NCI-H2081 (cell line): Measurements from ENCODE around the gene LRRC8C.
"Not testable (repeated sequence)": the region's sequence is repeated elsewhere in the genome, so short reads cannot be mapped to it uniquely, and the experiment has no call there.

Experiments
- DNase-seq, 2 experiments: peaks; one replicate each; lab custom pipeline; 2025; lab: John Stamatoyannopoulos, UW

Gene LRRC8C

DNA sequence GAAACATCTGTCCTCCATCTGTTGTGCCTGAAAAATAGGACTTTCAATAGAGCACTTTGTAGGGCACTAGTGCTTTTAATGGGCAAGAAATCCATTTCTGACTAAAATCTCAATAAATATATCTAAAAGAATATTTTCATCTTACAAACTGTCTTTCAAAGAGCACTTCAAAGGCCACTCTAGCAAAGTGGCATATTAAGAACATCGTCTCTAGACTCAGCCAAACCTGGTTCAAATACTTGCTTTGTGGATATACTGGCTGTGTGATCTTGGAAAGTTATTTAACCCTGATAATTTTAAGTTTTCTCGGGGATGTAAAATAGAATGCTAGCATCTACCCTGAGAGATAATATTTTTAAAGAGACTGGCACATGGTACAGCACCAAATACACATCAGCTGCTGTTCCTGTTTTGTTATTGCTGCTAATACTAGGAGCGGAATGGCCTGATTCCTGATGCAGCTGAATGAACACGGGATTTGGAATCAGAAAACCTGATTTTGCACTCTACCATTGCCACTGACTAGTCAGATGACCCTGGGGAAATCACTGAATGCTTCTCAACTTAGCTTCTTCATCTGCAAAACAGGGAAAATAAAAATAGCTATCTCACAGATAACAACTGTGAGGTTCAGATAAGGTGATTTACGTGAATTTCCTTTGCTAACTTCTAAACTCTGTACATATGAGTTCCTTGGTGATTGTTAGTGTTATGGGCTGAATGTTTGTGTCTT lies 25.2 kb upstream of the LRRC8C start:
- no peak for DNase-seq

DNA sequence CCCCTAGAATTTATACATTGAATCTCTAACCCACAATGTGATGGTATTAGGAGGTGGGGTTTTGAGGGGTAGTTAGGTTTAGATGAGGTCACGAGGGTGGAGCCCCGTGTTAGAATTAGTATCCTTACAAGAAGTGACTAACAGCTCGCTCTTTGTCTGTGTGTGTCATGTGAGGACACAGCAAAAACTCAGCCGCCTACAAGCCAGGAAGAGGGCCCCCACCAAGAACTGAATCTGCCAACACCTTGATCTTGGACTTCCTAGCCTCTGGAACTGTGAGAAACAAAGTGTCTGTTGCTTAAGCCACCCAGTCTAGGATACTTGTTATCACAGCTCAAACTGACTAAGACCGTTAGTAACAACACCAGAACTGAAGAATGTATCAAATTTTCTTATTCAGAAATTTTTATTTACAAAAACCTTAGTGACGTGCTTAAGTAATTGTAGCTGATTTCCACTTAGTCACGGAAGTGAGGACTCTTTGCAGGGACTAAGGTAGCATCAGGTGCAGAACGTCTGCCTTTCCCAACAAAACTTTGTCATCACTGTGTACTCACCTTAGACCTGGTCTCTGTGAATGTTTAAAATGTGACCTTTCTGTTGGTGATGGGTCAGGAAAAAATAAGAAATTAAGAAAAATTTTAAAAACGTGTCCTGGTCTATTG lies 24.5 kb upstream of the LRRC8C start:
- no peak for DNase-seq

DNA sequence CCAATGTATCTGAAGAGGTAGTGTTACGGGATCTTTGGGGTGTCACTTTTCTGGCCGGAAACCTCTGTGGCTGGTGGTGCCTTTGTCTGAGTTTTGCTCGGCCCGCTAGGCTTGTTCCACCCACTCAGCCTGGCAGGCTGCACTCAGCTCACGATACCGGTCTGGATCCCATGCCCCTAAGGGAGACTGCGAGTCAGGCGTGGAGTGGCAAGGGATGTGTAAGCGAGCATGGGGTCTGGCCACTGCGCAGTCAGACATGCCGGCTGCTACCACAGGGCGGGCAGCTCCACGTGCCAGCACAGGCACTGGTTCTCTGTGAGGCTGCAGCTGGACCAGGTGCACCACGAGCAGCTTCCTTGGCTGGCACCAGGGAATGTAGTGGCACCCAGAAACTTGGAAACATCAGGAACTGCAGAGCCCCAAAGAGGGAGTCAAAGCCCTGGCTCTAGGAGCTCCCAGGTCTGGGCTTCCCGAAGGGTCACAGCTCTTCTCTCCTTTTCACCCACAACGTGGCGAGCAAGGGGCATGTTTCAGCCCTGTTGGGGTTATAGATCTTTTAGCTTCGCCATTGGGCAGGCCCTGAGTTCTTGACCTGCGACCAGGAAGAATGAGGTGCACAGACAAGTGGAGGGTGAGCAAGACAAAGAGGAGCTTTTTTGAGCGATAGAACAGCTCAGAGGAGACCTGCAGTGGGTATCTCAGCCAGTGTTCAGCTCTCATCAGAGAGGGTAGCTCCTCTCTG lies 23.8 kb upstream of the LRRC8C start:
- DNase-seq, result no peak

DNA sequence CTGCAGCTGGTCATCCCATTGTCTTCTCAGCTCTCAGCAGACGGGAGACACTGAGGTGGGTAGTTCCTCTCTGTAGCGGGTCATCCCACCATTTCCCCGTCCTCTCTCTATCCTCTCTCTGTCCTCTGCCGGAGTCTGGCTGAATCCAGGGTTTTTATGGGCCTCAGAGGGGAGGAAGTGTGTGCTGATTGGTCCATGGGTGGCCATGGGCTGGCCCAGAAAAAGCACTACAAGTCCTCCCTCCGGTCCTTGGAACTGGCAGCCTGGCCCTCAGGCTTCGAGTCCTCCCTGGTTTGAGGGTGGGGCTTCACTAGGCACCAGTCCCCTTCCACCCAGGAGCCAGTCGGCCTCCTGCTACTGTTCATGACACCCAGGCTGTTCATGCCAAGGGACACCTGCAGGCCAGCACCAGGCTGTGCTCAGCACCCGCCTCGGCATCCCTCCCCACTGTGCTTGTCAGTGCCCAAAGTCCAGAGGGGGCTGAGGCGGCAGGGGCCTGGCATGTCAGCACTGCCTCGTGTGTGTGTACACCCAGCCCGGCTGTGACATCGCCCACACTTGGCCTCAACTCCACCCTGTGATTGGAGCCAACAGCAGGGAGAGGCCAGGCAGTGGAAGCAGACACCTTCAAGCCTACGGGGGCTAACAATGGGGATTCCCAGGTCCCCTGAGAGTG lies 23.0 kb upstream of the LRRC8C start:
- DNase-seq, result no peak

DNA sequence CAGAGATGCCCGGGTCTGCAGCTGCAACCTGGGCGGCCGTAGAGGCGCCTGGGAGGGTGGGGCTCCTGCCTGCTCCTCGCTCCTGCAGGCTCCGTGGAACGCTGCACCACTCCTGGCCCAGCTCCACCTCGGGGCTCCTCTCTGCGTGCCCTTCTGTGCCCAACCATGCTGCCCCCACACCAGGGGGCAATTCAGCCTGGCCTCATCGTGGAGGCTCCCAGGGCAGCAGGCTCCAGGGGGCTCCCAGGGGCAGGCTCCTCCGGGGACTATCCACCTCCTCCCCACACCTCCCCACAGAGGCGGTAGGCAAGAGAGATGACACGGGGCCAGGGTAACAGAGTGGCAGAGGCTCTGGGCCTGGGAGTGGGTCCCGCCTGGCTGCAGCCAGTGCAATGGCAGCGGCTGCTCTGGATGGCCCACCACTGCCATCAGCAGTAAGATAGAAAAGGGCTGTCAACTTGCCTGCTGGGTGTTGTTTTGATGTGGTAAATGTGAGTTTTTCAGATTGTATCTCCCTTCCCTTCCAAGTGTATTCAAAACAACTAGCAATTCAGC lies 22.4 kb upstream of the LRRC8C start:
- DNase-seq, result no peak

DNA sequence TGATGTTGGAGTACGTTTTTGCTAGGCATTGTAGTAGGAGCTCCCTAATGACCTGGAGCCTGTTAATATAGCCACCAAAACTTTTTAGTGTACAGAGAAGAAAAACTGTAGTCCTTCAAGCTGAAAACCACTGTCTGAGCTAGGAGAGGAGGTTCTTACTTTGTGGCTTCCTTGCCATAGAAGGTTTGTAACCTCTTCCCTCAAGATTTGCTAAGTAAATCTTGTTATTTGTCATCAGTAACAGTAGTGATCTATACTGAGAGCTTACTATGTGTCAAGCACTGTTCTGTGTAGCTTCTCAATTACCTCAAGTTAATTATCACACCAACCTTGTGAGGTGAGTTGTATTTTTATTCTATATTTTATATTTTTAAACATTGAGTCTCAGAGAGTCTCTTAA lies 21.2 kb upstream of the LRRC8C start:
- DNase-seq, result no peak

DNA sequence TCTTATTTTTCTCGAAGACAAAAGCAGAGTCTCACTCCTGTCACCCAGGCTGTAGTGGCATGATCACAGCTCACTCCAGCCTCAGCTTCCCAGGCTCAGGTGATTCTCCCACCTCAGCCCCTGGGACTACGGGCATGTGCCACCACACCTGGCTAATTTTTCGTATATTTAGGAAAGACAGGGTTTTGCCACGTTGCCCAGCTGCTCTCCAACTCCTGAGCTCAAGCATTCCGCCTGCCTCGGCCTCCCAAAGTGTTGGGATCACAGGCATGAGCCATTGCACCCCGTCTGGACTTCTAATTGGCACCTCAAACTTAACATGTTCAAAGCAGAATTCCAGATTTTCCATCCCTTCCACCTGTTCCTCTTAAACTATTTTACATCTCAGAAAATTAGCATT lies 19.0 kb upstream of the LRRC8C start:
- DNase-seq, result no peak

DNA sequence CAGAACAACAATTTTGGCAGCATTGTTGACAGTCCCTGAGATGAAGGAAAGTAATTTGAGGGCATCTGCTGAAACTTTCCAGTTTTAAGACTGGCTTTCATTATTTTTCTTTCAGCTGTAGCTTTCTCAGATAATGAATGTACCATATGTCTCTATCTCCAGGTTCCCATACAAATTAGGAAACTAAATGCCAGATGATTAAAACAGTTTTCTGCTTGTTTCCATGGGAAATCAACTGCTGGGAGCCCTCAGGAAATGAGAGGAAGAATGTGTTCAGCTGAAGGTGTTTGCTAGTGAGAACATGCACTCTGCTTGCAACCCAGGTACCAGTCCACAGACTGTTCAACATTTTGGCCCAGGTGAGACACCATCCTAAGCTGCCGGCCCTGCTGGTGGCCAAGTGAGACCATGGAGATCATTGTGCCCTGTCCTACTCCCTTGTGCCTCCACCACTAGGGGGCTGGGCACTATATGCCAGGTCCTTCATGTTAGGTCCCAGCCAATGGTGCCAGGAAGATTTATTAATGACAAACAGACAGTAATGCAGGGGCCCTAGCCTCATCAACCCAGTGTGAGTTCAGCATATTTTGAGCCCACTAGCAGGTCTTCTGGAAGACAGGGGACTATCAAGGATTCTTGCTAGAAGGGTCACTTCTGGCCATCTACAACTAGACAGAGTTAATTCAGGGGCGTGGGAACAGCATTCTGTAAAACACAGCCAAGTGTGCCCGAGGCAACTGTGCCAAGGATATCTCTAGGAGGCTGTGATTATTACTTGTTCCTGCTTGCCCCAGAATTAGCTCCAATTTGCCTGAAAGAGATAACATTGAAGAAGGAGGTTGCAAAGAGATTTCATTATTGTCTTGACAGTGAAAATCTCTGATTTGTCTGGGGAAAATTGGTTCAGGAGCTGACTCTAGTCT lies 17.0 kb upstream of the LRRC8C start:
- DNase-seq, result no peak

DNA sequence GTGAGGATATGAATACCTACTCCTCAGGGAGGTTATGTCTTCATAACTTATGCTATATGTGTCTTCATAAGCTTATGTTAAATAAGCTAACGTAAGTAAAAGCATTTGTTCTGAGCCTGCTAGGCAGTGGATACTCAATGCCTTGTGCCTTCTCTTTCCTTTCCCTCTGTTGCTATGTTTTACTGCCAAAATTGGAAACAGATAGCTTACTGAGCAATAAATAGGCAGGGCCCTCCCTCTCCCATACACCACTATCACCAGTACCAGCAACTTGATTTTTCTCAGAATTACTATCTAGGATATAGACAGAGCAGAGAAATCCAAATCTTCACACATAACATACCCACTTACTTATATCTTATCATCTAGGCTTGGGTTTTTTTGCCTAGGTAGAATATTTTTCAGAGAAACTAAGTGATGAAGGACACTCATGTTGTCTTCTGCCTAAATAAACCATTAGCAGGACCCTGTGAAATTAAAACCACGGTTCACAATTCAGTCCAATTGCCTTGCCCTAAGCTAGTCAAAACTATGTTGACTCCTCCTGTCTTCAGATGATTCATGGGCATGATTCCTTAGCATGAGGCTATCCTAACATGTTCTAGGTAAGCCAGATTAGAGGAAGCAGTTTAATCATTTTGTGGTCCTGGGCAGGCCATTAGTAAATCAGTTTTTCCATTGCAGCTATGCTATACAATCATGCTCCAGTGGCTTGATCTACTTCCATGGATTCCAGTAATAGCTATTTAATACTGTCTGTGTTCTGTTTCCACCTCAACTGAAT lies 15.9 kb upstream of the LRRC8C start:
- no peak for DNase-seq

DNA sequence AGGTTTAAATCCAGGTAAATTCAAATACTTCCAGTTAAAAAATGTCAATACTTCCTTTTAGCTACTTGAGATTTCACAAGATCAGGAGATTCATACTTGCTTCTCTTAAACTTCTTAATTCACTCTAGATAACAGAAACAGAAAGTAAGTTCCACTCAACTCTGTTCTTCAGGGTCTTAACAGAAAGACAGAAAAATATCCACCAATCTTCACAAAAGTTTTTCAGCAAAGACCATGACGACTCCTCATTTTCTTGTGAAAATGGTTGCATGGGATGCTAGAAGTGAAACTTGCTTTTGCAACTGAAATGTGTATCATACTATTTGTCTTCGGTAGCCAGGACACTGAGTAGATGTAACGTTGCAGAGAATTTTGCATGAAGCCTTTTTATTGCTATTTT lies 12.3 kb upstream of the LRRC8C start:
- no peak for DNase-seq

DNA sequence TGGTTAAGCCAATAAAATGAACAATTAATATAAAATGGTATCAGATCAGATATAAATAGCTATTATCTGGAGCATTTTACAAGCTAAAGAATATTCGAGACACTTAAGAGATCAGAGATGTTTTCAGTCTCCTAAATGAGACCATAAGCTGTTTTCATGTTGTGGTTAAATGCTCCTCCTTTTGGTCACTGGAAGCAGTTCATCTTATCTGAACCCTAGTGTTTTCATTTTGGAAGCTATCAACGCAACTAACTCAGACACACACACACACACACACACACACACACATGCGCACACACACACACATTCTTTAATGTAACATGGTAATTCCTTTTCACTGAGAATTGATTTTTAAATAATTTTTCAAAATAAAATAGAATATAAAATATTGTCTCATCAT lies 10.0 kb upstream of the LRRC8C start:
- DNase-seq, result no peak

DNA sequence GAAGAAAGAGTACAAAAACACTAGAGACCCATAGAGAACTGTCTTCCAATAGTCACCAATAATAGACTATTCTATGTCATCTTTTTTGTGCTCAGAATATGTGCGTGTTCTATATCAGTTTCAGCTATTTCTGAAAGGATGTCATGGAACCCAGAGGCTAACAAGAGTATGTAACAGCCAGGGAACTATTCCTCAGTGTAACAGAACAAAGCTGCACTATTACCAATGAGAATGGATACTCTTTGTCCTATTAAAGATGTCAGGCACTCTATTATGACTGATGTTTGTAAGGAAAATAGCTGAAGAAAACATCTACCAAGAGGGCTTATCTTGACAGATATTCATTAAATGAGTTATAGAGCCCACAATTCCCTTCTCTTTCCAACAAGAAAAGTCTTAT lies 8.6 kb upstream of the LRRC8C start:
- DNase-seq, result no peak

DNA sequence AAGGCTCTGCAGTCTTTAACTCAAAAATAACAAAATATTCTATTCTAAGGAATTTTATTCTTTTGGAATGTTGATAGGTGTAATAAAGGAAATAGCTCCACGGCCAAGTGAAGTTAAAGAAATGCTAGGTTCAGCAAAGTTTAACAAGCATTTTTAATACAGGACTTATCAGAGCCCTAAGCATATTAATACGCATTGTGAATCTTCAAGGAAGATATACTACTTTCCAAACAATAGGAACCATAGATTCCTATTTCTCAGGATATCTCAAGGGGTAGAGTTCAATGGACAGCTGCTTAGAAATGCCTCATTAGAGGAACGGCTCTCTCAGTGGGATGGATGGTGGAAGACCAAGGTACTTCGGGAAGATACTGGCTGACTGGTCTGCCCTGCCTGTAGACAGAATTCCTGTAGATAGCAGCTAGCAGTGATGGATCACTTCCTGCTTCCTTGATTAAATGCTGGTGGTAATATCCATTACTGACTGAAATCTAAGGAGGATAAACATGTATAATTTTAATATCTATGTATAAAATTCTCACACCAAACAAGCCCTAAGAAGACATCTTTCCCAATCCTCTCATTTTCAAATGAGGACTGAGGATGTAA lies 8.1 kb upstream of the LRRC8C start:
- no peak for DNase-seq

DNA sequence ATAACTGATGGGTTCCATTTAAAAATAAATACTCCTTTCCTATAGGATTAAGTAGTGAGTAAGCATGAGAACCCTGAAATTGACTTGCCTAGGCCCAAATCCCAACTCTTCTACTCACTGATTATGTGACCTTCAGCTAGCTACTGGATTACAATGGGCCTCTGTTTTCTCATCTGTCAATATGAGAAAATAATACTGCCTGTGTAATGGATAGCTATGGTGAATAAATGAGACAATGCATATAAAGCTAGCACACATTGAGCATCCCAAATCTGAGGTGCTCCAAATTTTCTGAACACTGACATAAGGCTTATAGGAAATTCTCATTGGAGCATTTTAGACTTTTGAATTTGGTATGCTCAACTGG lies 5.3 kb upstream of the LRRC8C start:
- DNase-seq, result no peak

DNA sequence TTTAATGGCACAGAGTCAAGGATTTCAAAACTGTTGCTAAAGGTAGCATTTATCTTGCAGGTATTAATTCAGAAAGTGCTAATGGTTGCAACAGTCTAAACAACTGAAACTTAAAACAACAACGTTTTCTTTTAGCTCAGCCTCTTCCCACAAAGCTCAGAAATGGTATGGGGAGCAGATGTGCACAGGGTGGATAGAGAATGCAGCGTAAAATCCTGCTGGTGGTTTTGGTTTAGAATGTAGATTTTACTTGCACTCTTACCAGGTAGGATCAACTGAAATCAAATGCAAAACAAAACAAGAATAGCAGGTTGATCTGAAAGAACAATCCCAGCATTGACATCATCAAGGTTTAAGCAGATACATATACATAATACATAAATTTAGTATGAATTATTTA lies 3.8 kb upstream of the LRRC8C start:
- no peak for DNase-seq

DNA sequence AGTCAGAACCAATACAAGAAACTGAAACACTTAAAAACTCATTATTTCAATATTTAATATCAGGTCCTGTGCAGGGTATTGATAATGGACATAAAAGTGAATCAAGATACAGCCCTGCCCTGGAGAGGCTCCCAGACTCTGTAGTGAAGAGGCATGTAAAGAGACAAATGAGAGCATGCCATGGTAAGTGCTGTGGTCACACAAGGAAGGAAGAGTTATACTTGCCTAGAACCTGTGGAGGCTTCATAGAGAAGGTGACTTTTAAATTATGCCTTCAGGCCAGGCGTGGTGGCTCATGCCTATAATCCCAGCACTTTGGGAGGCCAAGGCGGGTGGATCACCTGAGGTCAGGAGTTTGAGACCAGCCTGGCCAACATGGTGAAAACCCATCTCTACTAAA lies 3.3 kb upstream of the LRRC8C start:
- not testable (repeated sequence) for DNase-seq

DNA sequence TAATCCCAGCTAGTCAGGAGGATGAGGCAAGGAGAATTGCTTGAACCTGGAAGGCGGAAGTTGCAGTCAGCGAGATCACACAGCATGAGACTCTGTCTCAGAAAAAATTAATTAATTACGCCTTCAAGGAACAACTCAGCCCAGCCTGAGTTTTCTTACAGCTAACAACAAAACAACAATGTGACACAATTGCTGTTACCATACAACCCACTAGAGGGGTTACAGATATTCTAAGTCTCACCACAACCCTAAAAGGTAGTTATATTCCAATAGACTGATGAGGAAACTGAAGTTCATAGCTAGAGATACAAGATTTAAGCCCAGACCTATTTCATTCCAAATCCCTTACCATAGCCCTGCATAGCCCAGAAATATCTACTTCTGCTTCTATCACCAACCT lies 2.9 kb upstream of the LRRC8C start:
- DNase-seq, result no peak

DNA sequence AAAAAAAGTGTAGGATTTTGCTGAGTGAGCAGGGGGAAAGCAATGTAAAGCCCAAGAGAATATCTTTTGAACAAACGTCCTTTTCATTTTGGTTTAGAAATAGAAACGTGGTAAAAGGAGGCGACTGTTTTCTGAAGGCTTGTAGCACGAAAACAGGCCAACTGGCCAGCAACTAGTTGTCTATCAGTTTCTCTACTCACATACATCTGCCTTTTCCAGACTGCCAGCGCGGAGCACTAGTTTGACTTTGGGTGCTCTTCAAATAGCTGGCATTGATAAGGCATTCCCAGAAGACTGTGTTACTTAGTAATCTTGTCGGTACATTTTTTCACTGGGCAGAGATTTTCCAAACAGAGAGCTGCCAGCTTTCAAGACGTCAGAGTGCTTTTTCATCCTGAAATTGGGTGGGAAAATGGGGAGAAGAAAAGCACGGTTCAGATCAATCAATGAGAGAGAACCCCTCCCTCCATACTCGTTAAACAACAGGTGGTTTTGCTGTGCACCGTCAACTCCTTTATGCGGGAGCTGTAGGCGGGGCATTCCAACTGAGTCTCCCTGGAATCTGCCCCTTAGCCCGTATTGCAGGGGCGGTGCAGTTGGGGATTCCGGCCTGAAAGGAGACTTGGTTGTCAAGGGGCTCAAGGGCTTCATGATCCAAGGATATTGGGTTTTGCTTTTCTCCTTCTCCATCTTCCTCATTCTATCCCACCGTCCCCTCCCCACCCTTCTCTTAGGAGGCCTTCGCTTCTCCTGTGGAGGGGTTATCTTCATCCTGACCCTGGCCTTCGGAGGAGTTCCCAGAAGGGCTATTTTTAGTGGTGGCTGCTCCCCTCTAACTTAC lies 884 bp upstream of the LRRC8C start:
- DNase-seq, result no peak

DNA sequence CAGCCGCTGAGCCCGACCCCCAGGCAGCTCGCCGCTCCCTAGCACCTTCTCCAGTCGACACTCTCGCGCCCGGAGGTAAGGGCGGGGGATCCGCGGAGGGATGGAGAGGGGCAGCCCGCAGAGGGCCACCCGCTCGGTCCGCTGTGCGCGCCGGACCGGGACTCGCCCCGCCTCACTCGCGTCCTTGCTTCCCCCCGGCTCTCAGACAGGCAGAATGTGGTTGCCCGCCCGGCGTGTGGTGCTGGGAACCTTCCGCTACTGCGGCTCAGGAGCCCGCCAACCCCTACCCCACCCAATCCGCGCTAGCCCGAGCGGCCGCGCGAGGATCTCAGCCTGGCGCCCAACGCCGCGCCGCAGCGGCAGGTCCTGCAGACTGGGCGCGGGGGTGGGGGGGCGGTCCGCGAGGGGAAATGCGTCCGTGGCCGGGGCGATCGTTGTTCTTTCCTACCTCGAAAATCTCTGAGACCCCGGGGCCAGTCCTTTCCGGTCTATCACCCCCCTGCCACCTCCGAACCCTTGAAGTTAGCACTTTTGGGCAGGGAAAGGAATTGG lies 404 bp downstream of the LRRC8C start:
- peak; percentile 39 to 48 for DNase-seq
